SW 1271 (cell line): ENCODE measurements around the gene VAT1.
"Not testable (repeated sequence)": the region's sequence is repeated elsewhere in the genome, so short reads cannot be mapped to it uniquely, and the experiment has no call there.

Experiments
- DNase-seq, 2 experiments: peaks; one replicate each; lab custom pipeline; 2025; lab: John Stamatoyannopoulos, UW

VAT1 gene

DNA sequence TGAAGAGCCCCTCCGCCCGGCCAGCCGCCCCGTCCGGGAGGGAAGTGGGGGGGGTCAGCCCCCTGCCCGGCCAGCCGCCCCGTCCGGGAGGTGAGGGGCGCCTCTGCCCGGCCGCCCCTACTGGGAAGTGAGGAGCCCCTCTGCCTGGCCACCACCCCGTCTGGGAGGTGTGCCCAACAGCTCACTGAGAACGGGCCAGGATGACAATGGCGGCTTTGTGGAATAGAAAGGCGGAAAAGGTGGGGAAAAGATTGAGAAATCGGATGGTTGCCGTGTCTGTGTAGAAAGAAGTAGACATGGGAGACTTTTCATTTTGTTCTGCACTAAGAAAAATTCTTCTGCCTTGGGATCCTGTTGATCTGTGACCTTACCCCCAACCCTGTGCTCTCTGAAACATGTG is 48.9 kb downstream of the VAT1 start:
- not testable (repeated sequence) for DNase-seq

GRCh38 chr17:42971589-42971988 is 50.6 kb downstream of the VAT1 start:
- no peak for DNase-seq

DNA sequence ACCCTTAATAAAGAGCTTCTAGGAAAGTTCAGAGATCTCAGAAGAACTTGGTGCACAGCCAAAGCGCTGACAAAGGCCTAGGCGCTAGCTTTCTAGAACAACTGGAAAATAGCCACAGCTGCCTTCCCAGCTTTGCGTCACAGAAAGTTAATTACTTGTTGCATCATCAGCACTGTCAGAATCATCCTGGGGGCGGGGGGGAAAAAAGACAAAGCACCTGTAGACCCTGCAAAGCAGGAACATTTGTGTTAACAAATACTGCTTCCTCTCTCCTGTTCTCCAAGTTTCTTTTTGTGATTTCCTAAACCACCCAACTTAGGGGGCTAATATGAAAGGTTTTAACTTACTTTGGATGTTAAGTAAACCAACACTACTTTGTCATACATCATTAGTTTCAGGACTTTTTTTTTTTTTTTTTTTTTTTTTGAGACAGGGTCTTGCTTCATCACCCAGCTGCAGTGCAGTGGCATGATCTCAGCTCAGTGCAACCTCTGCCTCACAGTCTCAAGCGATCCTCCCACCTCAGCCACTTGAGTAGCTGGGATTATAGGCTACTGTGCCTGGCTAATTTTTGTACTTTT is 53.1 kb downstream of the VAT1 start:
- DNase-seq, result no peak

DNA sequence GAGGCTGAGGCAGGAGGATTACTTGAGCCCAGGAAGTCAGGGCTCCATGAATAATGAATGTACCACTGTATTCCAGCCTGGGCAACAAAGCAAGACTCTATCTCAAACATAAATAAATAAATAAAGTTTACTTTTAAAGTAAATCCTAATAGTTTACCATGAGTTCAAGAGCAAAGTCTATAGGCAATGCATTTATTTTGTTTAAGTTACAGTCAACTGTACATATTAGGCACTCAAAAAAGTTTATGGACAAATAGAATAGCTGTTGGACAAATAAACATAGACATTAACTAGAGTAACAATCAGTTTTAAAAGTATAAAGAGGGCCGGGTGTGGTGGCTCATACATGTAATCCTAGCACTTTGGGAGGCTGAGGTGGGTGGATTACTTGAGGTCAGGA is 54.3 kb downstream of the VAT1 start:
- DNase-seq, result no peak
